RKO (cell line): ENCODE measurements around the gene ACTBL2.
"Not testable (repeated sequence)": the region's sequence is repeated elsewhere in the genome, so short reads cannot be mapped to it uniquely, and the experiment has no call there.

Source experiments
- DNase-seq: peaks from one replicate; pipeline ENCODE4 v3.0.0-alpha.2; 2016; ENCODE audit warnings: low spot score

Gene ACTBL2

GRCh38 chr5:57494104-57495098 is 11.8 kb upstream of the ACTBL2 start:
- peak; percentile 27 for DNase-seq

GRCh38 chr5:57493034-57493433 is 10.4 kb upstream of the ACTBL2 start:
- DNase-seq, result no peak

- DNase-seq, result no peak
Measured at GRCh38 chr5:57492632-57493031, 10.0 kb upstream of the ACTBL2 start.

GRCh38 chr5:57491369-57491965 is 8.9 kb upstream of the ACTBL2 start:
- no peak for DNase-seq

GRCh38 chr5:57488215-57488955 is 5.8 kb upstream of the ACTBL2 start:
- DNase-seq, result peak; percentile 14

GRCh38 chr5:57486027-57486602 is 3.5 kb upstream of the ACTBL2 start:
- no peak for DNase-seq

- no peak for DNase-seq
Measured at GRCh38 chr5:57478826-57479225, 3.8 kb downstream of the ACTBL2 start.

- no peak for DNase-seq
Measured at GRCh38 chr5:57476601-57477056, 6.0 kb downstream of the ACTBL2 start.

- no peak for DNase-seq
Measured at GRCh38 chr5:57470339-57470738, 12.3 kb downstream of the ACTBL2 start.

- no peak for DNase-seq
Measured at GRCh38 chr5:57468481-57469163, 14.0 kb downstream of the ACTBL2 start.

GRCh38 chr5:57466544-57466943 is 16.1 kb downstream of the ACTBL2 start:
- no peak for DNase-seq

- not testable (repeated sequence) for DNase-seq
Measured at GRCh38 chr5:57460056-57460455, 22.6 kb downstream of the ACTBL2 start.

GRCh38 chr5:57458443-57458842 is 24.2 kb downstream of the ACTBL2 start:
- no peak for DNase-seq

GRCh38 chr5:57456531-57457135 is 26.0 kb downstream of the ACTBL2 start:
- DNase-seq, result no peak

- no peak for DNase-seq
Measured at GRCh38 chr5:57455511-57456455, 26.8 kb downstream of the ACTBL2 start.

- DNase-seq, result no peak
Measured at GRCh38 chr5:57454896-57455295, 27.7 kb downstream of the ACTBL2 start.

- DNase-seq, result no peak
Measured at GRCh38 chr5:57453728-57454127, 28.9 kb downstream of the ACTBL2 start.

GRCh38 chr5:57452885-57453284 is 29.7 kb downstream of the ACTBL2 start:
- DNase-seq, result no peak

- no peak for DNase-seq
Measured at GRCh38 chr5:57450991-57451876, 31.4 kb downstream of the ACTBL2 start.
